ENCODE measurements around the gene TPRX1.
"Not testable (repeated sequence)": the region's sequence is repeated elsewhere in the genome, so short reads cannot be mapped to it uniquely, and the experiment has no call there.

Gene TPRX1

DNA sequence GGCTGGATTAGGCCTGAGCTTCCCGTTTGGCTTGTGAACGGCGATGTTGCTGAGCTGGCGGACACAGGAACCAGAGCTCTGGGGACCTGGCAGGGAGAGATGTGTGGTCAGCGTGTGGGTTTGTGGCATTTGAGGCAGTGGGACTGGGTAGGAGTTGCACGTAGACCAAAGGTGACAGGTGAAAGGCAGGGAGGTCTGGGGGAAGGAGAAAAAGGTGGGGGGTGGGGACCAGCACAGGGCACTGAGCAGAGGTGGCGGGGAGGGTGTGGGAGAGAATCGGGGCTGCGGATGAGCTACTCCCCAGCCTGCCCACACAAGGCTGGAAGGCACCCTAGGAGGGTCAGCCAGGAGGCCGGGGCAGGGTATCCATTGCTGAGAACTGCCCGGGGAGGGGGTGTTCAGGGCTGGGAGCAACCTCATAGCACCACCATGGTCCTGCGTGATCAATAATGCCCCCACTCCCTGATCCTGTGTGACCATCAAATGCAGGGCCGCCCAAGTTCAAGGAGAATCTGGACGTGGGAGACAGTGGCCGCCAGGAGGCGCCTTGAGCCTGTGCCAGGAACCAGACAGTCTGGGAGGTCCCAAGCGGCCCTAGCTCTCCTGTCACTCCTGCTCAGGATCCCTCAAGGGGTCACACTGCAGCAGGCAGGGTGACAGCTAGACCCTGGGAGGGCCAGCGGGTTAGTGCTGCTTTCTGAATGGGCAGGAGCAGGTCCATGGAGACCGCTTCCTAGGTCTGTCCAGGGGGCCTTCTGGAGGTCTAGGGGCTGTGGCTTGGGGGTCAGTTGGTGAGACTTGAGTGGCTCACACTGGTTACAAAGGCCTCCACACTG lies 38.6 kb downstream of the TPRX1 start:
- peak; percentile 50 for DNase-seq

DNA sequence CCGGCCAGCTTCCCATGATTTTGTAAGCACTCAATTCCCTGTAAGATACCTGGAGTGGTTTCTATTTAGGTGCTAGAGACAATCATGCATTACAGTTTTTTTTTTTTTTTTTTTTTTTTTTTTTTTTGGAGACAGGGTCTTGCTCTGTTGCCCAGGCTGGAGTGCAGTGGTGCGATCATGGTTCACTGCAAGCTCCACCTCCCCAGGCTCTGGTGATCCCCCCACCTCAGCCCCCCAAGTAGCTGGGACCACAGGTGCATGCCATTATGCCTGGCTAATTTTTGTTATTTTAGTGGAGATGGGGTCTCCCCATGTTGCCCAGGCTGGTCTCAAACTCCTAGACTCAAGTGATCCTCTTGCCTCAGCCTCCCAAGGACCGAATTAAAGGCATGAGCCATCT lies 39.6 kb downstream of the TPRX1 start:
- DNase-seq: not testable (repeated sequence)

DNA sequence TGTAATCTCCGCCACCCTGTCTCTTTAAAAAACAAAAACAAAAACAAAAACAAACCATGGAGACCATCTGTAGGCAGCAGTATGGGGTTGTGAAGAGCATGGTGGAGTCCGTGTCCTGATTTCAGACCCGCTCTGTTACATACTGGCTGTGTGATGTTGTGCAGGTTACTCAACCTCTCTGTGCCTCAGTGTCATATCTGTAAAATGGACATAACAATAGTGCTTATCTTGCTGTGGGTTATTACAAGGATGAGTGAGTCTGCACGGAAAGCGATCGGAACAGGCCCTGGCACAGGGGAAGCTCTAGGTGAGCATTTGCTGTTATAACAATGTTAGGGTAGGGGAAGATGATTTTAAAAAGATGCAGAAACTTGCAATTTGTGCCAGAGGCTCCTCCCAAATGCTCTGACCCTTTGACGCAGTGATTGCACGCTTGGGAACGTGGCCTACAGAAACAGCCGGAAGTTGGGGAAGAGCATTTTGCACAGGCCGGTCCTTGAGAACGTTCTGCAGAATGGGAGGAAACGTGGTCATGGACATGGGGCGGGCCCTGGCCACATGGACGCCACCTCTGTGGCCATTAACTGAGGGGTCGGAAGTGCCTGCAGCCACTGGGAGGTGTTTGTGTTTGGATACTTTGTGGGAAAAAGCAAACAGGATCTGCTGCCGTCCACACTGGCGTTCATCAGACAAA lies 41.6 kb downstream of the TPRX1 start:
- no peak for DNase-seq

DNA sequence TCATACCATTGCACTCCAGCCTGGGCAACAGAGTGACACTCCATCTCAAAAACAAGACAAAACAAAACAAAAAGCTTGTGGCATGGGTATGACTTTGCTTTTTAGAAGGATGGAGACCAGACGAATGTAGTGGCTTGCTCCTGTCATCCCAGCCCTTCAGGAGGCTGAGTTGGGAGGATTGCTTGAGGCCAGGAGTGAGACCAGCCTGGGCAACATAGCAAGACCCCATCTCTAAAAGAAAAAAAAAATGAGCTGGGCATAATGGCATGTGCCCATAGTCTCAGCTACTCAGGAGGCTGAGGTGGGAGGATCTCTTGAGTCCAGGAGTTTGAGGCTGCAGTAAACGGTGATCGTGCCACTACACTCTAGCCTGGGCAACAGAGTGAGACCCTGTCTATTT lies 42.2 kb downstream of the TPRX1 start:
- DNase-seq: no peak

DNA sequence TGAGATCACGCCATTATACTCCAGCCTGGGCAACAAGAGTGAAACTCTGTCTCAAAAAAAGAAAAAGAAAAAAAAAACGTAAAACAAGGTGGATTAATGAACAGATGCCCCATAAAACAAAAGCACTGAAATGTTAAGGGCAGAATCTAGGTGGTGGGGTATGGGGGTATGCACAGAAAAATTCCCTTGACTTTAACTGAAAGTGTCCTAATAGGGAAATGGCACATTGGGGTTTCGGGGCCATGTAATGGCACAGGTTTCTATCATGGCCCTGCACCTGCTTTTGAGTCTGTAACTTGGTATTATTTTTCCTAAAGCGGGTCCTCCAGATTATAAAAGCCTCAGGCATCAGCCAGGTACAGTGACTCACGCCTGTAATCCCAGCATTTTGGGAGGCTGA lies 42.8 kb downstream of the TPRX1 start:
- no peak for DNase-seq

DNA sequence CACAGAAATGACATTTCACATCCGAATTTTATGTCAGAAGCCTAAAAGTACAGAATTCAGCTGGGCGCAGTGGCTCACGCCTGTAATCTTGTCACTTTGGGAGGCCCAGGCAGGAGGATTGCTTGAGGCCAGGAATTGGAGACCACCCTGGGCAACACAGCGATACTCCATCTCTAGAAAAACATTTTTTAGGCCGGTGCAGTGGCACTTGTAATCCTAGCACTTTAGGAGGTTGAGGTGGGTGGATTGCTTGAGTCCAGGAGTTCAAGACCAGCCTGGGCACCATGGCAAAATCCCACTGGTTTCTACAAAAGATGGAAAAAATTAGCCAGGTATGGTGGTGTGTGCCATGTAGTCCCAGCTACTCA lies 43.7 kb downstream of the TPRX1 start:
- no peak for DNase-seq

DNA sequence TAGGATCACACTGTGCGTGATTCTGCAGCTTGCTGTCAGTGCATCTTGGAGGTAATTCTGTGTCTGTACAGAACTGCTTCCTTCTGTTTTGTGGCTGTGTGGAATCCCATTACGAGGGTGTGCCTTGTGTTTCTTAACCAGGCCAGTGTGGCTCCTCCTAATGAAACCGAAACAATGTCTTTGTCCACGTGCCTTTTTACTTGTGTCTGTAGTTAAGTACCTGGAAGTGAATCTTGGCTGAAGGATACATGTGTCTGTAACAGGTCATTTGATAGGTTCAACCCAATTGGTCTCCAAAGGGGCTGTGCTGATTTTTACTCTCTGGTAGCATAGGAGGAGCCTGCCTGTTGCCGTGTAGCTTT lies 45.9 kb downstream of the TPRX1 start:
- no peak for DNase-seq

DNA sequence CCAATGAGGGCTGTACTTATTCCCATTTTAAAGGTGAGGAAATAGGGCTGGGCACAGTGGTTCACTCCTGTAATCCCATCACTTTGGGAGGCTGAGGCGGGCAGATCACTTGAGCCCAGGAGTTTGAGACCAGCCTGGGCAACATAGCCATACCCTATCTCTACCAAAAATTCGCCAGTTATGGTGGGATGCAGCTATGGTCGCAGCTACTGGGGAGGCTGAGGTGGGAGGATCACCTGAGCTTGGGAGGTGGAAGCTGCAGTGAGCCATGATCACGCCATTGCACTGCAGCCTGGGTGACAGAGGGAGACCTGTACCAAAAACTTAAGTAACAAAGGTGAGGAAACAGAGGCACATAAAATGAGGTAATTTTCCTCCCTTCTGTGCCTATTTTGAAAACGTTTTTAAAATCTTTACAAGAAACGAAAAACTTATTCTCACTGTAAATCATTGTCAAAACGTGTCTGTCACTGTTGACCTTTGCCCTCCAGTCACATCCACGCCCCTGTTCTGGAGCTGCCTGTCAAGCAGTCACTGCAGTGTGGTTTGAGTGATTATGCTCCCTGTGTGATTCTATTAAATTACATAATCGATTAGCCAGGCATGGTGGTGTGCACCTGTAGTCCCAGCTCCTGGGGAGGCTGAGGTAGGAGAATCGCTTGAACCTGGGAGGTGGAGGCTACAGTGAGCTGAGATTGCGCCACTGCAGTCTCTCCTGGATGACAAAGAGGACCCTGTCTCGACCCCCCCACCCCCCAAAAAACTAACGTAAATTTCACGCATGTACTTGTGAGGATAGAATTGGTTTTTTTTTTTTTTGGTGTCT lies 46.5 kb downstream of the TPRX1 start:
- DNase-seq: no peak

DNA sequence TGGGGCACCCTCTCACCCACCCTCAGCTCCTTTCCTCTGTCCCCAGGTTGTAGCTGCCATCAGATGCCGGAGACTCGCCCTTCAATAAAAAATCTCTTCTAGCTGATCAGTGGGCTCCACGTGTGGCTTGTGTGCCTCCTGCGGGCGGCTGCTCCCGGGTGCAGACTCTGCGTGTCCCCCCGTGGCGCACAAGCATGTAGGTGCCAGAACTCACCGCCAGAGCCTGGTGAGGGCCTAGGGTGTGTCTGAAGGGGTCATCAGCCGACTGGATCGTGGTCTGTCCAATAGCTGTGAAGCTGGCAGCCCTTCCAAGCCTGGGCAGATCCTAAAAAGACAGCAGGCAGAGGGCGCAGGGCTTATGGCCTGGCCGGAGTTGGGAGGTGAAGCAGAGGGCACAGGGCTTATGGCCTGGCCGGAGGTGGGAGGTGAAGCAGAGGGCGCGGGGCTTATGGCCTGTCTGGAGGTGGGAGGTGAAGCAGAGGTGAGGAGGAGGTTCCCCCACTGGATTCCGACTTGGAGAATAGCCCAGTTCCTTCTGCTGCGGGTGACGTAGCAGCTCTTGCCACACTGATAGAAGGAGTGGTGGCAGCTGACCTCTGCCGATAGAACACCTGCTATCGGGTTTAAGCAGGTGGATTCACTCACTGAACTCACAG lies 47.3 kb downstream of the TPRX1 start:
- DNase-seq: no peak

DNA sequence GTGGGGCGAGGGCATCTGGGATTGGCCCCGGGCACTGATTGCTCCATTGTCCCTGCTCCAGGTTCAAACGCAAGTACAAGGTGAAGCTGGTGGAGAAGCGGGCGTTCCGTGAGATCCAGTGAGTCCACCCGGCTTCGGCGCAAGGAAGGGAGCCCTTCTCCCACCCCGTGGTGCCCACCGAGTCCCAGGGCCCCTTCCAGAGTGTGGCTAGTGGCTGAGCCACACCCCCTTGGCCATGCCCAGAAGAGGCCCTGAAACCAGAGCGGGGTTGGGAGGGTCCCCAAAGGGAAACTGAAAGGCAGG lies 47.8 kb downstream of the TPRX1 start:
- no peak for DNase-seq

DNA sequence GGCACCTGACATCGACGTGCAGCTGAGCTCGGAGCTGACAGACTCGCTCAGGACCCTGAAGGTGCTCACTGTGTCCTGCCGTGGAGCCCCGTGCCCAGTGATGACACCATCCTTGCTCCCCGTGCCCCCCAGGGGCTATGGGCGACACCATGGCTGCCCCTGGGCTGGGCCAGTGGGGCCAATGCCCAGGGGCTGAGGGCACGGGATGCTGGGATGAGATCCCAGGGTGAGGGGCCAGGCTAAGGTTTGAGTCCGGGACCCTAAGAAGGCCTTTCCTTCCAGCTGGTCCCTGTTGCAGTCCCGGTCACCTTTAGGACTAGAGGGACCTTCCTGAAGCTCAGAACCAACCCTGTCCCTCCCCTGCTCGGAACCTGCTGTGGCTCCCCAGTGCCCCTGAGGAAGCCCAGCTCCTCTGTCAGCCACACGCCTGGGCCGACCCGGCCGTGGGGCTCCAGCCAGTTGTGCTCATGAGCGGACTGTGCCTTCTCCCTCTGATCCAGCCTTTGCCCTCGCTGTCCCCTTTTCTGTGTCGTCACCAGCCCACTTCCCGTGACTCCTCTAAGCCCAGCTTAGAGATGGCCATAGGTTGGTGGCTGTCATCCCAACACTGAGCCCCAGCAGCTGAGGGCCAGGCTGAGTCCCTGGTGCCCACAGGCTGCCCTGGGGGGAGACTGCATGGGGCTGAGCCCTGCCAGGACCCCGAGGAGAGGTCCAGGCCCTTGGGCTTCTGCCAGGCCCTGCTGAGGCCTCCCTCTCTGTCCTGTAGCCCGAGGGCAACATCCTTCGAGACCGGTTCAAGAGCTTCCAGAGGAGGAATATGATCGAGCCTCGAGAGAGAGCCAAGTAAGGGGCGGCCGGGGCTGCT lies 48.4 kb downstream of the TPRX1 start:
- no peak for DNase-seq

DNA sequence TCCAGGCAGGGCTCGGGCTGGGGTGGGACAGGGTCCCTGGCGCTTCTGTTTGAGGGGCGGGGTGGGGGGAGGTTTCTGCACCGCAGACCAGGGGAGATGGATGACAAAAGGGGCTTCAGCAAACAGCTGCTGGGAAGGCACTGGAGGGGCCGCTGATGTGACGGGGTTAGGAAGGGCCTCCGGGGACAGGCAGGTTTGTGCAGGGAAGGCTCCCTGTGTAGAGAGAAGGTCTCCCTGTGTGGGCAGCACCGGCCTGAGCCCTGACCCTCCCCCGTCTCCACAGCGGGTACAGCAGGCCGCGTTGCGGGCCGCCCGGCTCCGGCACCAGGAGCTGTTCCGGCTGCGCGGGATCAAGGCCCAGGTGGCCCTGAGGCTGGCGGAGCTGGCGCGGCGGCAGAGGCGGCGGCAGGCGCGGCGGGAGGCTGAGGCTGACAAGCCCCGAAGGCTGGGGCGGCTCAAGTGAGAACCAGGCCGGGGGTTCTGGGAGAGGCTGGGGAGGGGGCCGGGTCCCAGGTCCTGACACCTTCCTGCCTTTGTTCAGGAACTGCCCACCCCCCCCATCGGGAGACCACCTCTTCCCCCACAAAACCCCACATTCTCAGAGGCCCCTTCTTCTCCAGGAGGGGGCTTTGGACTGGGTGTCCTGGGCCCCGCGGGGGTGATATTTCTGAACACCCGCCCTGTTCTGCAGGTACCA lies 49.1 kb downstream of the TPRX1 start:
- no peak for DNase-seq

DNA sequence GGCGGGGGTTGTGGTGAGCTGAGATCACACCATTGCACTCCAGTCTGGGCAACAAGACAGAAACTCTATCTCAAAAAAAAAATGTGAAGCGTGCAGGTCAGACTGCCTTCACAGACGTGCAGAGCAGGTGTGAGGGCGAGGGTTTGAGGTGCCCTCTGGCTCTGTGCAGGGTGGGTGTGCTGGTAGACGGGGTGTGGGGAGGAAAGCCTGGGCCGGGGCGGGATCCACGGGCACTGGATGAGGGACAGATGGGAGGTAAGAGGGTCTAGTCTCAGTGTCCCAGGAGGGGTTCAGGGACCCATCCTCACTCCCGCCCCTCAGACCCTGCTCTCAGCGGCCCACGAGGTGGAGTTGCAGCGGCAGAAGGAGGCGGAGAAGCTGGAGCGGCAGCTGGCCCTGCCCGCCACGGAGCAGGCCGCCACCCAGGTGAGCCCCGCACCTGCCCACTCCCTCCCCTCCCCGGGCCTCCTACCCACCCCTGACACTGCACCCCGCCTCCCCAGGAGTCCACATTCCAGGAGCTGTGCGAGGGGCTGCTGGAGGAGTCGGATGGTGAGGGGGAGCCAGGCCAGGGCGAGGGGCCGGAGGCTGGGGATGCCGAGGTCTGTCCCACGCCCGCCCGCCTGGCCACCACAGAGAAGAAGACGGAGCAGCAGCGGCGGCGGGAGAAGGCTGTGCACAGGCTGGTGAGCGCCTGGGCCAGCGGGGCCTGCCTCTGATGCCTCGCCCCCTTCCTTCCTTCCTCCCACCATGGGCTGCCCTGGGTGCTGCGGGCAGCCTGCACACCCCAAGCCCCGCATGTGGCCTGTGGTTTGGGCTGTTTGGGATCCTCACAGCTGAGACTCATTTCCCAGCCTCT lies 49.9 kb downstream of the TPRX1 start:
- no peak for DNase-seq

DNA sequence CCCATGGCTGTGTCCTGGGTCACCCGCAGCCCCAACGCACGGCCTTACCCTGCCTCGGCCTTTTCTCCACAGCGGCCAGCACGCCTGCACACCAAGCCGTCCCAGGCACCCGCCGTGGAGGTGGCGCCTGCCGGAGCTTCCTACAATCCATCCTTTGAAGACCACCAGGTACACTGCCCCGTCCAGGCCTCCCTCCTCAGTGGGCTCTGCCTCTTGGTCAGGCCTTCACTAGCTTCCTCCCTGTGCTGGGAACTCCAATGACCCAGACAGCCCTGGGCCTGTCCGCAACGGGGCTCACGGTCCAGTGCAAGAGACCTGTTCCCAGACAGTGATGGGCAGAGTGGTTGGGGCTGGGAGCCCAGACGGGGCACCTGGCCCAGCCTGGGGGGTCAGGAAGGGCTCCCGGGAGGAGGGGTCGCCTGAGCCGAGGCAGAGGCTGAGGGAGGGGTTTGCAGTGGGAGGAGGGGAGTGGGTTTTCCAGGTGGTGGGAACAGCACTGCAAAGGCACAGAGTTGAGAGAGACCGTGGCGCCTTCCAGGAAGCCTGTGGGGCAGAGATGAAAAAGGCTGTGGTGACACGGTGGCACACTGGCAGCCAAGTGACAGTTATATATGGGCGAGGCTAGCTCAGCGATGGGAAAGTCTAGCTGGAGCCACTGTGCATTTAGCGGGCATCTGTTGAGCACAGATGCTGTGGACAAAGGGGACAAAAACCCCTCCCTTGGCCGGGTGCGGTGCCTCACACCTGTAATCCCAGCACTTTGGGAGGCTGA lies 51.7 kb downstream of the TPRX1 start:
- no peak for DNase-seq

Measured in fibroblast of upper back skin (primary cell).